ENCODE data around the gene CCDC148.
"Not testable (repeated sequence)": the region's sequence is repeated elsewhere in the genome, so short reads cannot be mapped to it uniquely, and the experiment has no call there.

CCDC148 gene

GRCh38 chr2:158350751-158351465 lies 105.6 kb downstream of the CCDC148 start:
- DNase-seq = not testable (repeated sequence)

GRCh38 chr2:158346032-158346431 lies 110.5 kb downstream of the CCDC148 start:
- no peak for DNase-seq

GRCh38 chr2:158339513-158339912 lies 117.0 kb downstream of the CCDC148 start:
- no peak for DNase-seq

GRCh38 chr2:158337018-158337417 lies 119.5 kb downstream of the CCDC148 start:
- no peak for DNase-seq

- not testable (repeated sequence) for DNase-seq
Observed at GRCh38 chr2:158331799-158332198, 124.8 kb downstream of the CCDC148 start.

- no peak for DNase-seq
Observed at GRCh38 chr2:158325782-158326340, 130.7 kb downstream of the CCDC148 start.

- no peak for DNase-seq
Observed at GRCh38 chr2:158325031-158325781, 131.3 kb downstream of the CCDC148 start.

- no peak for DNase-seq
Observed at GRCh38 chr2:158323381-158323780, 133.2 kb downstream of the CCDC148 start.

GRCh38 chr2:158321264-158321663 lies 135.3 kb downstream of the CCDC148 start:
- DNase-seq = no peak

GRCh38 chr2:158319269-158319668 lies 137.3 kb downstream of the CCDC148 start:
- DNase-seq = no peak

GRCh38 chr2:158317642-158318041 lies 138.9 kb downstream of the CCDC148 start:
- no peak for DNase-seq

- no peak for DNase-seq
Observed at GRCh38 chr2:158315803-158316414, 140.6 kb downstream of the CCDC148 start.

GRCh38 chr2:158315000-158315399 lies 141.6 kb downstream of the CCDC148 start:
- DNase-seq = no peak

GRCh38 chr2:158313734-158314133 lies 142.8 kb downstream of the CCDC148 start:
- no peak for DNase-seq

- DNase-seq = no peak
Observed at GRCh38 chr2:158312981-158313380, 143.6 kb downstream of the CCDC148 start.

GRCh38 chr2:158310407-158310806 lies 146.1 kb downstream of the CCDC148 start:
- DNase-seq = not testable (repeated sequence)

GRCh38 chr2:158305501-158305900 lies 151.1 kb downstream of the CCDC148 start:
- no peak for DNase-seq

- DNase-seq = no peak
Observed at GRCh38 chr2:158300394-158300793, 156.2 kb downstream of the CCDC148 start.

GRCh38 chr2:158297606-158298005 lies 158.9 kb downstream of the CCDC148 start:
- peak; percentile 11 for DNase-seq

- DNase-seq = no peak
Observed at GRCh38 chr2:158297120-158297519, 159.4 kb downstream of the CCDC148 start.

- DNase-seq = no peak
Observed at GRCh38 chr2:158293722-158294121, 162.8 kb downstream of the CCDC148 start.

- DNase-seq = no peak
Observed at GRCh38 chr2:158291544-158292180, 164.9 kb downstream of the CCDC148 start.

- DNase-seq = no peak
Observed at GRCh38 chr2:158290225-158290624, 166.3 kb downstream of the CCDC148 start.
